Spleen (tissue), 7 donors: Measurements from ENCODE around the gene RAD51B.

Experiments used
- CTCF ChIP-seq, 11 experiments: fragments of 200-600 bp in 7 of 11; fragments of 450-650 bp in 4 of 11; sonication (generic) in 4 of 11; IDR thresholded peaks in 8 of 11; conservative IDR thresholded peaks in 3 of 11; 1 replicate in 7 of 11; 2 replicates in 4 of 11; pipeline versions ENCODE4 v1.4.0 to v1.8.0; 2016 to 2021; ENCODE audit warnings: antibody characterized with exemption in 11 of 11, inconsistent platforms in 4 of 11, mild to moderate bottlenecking in 1 of 11
- POLR2A ChIP-seq, 3 donors: fragments of 450-650 bp; IDR thresholded peaks; one replicate each; pipeline ENCODE4 v1.5.1; 2017; ENCODE audit warnings: antibody characterized with exemption in 3 of 3, mild to moderate bottlenecking in 1 of 3
- donor health status: DM: no; HTN: no; CAD: no; lungs with moderate emphysema.
- donor health status: DM: no; HTN: no; CAD: no.
- donor health status: DM: no; HTN: no; CAD: no.

- TF ChIP-seq CTCF (IDR thresholded peaks at IDR 0.05 in 8 of 11, conservative IDR thresholded peaks at IDR 0.05 in 3 of 11) (no peak), POLR2A (IDR thresholded peaks at IDR 0.05) (no peak)
Observed at GRCh38 chr14:68603533-68604360, 784.2 kb downstream of the RAD51B start.
